ENCODE data around the gene PEX26.

PEX26 gene

GRCh38 chr22:18108187-18108586, 30.4 kb downstream of the PEX26 start:
- TF ChIP-seq ZFX (IDR thresholded peaks at IDR 0.05) (no peak), CTCF (conservative IDR thresholded peaks at IDR 0.05) (no peak)
- H3K27ac ChIP-seq: no peak overlapping the region

- H3K27ac ChIP-seq: no peak overlapping the region; the same call in 1 of the 2 replicates
- TF ChIP-seq CTCF (conservative IDR thresholded peaks at IDR 0.05) (no peak), ZFX (IDR thresholded peaks at IDR 0.05) (no peak)
Observed at GRCh38 chr22:18109410-18110193, 31.8 kb downstream of the PEX26 start.

GRCh38 chr22:18110194-18110953, 32.6 kb downstream of the PEX26 start, which contains the start of gene TUBA8:
TSS of gene TUBA8 (plus strand) at chr22:18110809. CDS start at chr22:18110866, 57 bp downstream.
- peak within 1 kb of the TSS; percentile 11; the same call in 1 of the 2 replicates for H3K27ac ChIP-seq
- TF ChIP-seq CTCF (conservative IDR thresholded peaks at IDR 0.05) (no peak), ZFX (IDR thresholded peaks at IDR 0.05) (peak; percentile 38; the same call in 1 of the 2 replicates)

- no peak for TF ChIP-seq CTCF (conservative IDR thresholded peaks at IDR 0.05)
- no peak for TF ChIP-seq ZFX (IDR thresholded peaks at IDR 0.05)
- H3K27ac ChIP-seq: no peak overlapping the region
Observed at GRCh38 chr22:18110954-18111758, 33.4 kb downstream of the PEX26 start.

- TF ChIP-seq ZFX (IDR thresholded peaks at IDR 0.05) (no peak), CTCF (conservative IDR thresholded peaks at IDR 0.05) (no peak)
- H3K27ac ChIP-seq: no peak overlapping the region
Observed at GRCh38 chr22:18111759-18112330, 34.1 kb downstream of the PEX26 start.

GRCh38 chr22:18112440-18112839, 34.6 kb downstream of the PEX26 start:
- TF ChIP-seq CTCF (conservative IDR thresholded peaks at IDR 0.05) (no peak), ZFX (IDR thresholded peaks at IDR 0.05) (no peak)
- no peak overlapping the region for H3K27ac ChIP-seq
